T47D (cell line): Measurements from ENCODE around the gene MEGF11.
A peak's percentile ranks its signal among the peaks of the same experiment; 100 is the strongest.

Experiments used
- DNase-seq, 2 experiments: peaks; one replicate each; pipeline versions ENCODE4 v3.0.0 to v3.0.0-alpha.2; 2011 to 2012; ENCODE audit warnings: low read depth in 1 of 2, low spot score in 1 of 2
- JUND ChIP-seq: IDR thresholded peaks from 2 replicates; pipeline ENCODE4 v1.6.1; 2012; ENCODE audit warnings: low read depth
- in situ Hi-C: cut with HindIII; loops from 2 replicates; pipeline ENCODE4 v1.10.0; 2016; ENCODE audit warnings: low sequenced_read_pairs, low pct_unique_long_range_greater_than_20kb

MEGF11 gene

GRCh38 chr15:66253418-66254088, at the start of gene MEGF11:
Gene MEGF11 (minus strand): TSS chr15:66253750. CDS start chr15:66128403, 125,347 bp downstream.
- peak; percentile 15 to 56 for DNase-seq
- in situ Hi-C loops = no loop called here
- TF ChIP-seq JUND = no peak

GRCh38 chr15:66302489-66303278, 49.1 kb upstream of the MEGF11 start:
- in situ Hi-C loops = no loop called here
- TF ChIP-seq JUND = no peak
- no peak for DNase-seq

DNA sequence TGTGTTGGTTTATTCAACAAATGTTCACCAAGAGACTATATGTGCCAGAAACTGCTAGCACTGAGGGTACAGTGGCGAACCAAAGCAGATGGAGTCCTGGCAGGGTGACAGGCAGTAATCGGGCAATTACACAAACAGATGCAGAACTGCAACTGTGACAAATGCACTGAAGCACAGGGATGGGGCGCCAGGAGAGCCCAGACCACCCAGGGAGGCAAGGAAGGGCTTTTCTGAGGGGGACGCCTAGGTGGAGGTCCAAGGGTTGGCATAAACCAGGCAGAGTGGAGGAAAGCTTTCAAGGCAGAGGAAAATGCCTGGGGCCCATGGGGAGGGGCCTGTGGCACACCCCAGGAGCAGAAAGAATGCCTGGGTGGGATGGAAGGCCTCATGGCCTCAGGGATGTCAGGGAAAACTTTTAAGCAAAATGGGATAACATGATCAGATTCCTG, 45.3 kb upstream of the MEGF11 start:
- TF ChIP-seq JUND = no peak
- DNase-seq = no peak
- in situ Hi-C loops = no loop called here

- TF ChIP-seq JUND = no peak
- in situ Hi-C loops = no loop called here
- DNase-seq = no peak
Measured at GRCh38 chr15:66296186-66296585, 42.6 kb upstream of the MEGF11 start.

DNA sequence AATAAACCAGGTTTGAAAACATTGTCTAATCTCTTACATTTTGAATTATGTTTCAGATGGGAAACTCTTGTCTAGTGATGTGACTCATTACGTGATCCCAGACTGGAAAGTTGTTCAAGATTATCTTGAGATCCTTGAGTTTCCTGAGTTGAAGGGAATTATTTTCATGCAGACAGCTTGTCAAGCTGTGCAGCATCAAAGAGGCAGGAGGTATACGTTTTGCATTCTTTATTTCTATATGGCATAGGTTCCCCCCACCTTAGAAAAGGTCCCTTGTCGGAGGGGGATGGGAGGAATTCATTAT, 41.3 kb upstream of the MEGF11 start:
- TF ChIP-seq JUND = no peak
- DNase-seq = no peak
- in situ Hi-C loops = no loop called here

GRCh38 chr15:66294157-66294931, 40.8 kb upstream of the MEGF11 start:
- in situ Hi-C loops = no loop called here
- peak; percentile 37 to 40 for DNase-seq
- no peak for TF ChIP-seq JUND

DNA sequence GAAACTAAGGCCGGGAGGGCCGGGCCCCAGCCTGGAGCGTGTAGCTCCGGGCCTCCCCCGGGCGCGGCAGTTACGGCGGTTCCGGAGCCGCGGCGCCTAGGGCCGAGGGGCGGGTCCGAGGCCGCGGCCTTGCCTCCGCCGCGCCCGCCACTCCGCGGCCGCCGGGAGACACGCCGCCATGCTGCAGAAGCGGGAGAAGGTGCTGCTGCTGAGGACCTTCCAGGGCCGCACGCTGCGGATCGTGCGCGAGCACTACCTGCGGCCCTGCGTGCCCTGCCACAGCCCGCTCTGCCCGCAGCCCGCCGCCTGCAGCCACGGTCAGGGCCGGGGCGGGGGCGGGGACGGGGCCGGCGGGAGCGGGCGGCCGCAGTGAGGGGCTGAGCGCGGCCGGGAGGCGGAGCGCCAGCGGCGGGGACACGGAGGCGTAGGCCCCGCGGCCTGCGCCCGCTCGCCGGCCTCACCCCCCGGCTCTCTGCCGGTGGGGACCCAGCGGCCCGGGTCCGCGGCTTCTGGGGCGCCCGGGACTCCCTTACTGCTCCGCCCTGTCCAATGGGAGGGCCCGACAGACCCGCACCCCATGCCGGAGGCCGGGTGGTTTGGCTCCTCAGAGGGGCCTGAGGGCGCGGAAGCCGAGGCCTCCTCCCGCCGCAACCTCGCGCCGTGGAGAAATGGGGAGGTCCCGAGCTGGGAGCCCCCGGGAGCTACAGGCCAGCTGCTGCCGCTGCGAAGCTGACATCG, 40.0 kb upstream of the MEGF11 start, which contains the start of gene DIS3L:
DIS3L (plus strand) TSS at position 150 of the 738 bp plus-strand sequence; CDS start at position 179, 29 bp downstream.
- DNase-seq = peak; percentile 64 to 72
- in situ Hi-C loops = no loop called here
- TF ChIP-seq JUND = no peak

DNA sequence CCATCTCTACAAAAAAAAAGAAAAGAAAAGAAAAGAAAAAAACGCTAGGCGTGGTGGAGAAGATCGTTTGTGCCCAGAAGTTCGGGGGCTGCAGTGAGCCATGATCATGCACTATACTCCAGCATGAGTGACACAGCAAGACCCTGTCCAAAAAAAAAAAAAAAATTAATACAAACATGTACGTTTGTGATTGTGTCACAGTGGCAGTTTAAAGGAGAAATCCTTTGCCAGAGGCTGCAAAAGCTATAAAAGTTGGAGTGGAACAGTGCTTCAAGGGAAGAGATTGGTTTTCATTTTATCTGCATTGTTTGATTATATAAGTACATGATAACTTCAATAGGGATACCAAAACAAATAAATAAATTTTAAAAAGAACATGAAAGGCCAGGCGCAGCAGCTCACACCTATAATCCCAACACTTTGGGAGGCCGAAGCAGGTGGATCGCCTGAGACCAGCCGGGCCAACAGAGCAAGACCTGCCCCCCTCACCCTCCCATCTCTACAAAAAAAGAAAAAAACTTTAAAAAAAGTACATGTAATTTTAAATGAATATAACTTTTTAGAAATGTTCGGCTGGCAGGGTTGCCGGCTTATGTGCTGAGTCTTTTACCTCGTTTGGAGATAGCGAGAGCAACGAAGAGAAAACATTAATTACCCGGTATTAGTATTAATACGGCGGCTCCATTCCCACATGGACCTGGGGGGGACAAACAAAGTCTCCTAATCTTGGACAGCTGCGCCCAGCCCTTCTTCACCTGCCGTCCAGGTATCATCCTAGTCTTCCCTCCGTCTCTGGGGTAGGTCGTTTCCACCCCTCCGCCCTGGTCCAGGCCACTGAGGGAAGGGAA, 39.2 kb upstream of the MEGF11 start:
- DNase-seq = no peak
- in situ Hi-C loops = no loop called here

DNA sequence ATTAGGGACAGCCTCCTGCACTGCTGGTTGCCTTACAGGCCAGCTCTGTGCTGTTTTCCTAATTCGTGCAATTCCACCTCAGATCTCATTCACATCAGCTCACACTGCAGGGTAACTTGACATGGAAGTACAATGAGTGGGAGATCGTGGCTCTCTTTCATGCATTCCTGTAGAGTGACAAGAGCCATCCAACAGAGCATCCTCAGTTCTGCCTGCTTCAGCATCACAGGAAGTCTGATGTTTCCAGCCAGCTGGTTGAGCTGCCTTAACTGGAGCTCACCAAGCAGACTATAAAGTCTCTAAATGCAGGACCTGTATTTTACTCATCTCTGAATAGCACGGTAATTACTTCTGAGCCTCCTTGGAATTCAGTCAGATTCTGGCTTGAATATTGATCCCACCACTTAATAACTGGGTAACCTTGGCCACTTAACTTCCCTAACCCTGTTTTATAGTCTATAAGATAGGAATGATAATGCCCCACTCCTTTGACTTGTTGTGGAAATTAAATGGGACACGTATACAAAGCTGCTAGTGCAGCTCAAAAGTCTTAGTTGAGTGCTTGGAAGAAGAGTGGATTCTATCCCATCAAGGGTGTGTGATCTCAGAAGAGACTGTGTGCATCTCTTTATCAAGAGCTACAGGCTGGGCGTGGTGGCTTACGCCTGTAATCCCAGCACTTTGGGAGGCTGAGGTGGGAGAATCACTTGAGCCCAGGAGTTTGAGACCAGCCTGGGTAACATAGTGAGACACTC, 38.4 kb upstream of the MEGF11 start:
- TF ChIP-seq JUND = no peak
- DNase-seq = no peak
- in situ Hi-C loops = no loop called here

More for the DNA sequence above, 39.2 kb upstream of the MEGF11 start:
- TF ChIP-seq JUND = no peak

DNA sequence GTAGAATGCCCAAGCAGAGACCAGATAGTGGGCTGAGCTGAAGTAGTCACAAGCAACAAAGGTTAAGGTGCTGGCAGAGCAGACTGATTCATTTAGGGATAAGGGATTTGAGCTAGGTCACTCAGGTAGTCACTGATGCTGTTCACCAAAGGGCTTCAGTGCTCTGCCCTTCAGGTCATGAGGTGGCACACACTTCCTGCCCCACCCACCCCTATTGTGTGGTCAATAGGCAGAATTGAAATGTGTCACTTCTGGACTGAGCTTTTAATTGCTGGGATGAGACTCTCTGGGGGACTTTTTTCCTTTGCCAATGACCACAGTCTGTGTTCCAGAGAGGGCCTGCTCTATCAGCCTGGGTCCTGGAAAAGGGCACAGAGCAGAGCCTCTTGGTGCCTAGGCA, 37.0 kb upstream of the MEGF11 start:
- DNase-seq = no peak
- in situ Hi-C loops = no loop called here
- no peak for TF ChIP-seq JUND

DNA sequence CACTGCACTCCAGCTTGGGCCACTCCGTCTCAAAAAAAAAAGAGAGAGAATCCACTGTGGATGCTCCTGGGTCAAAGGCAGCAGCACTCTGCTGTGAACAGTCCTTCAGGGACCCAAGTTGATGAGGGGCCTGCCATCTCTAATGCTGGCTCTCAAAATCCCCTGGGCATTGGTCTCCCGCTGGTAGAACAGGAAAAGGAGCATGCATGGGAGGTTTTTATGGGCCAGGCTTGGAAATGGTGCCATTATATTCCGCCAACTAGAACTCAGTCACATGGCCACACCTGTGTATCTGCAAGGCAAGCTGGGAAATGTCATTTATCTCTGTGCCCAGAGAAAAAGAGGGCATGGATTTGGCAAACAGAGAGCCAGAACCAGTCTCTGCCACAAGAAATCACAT, 36.5 kb upstream of the MEGF11 start:
- in situ Hi-C loops = no loop called here
- no peak for DNase-seq
- TF ChIP-seq JUND = no peak
